IMR-90 (cell line): Measurements from ENCODE around the gene CDC34.
"Not testable (repeated sequence)": the region's sequence is repeated elsewhere in the genome, so short reads cannot be mapped to it uniquely, and the experiment has no call there.

Experiments
- CEBPB ChIP-seq: IDR thresholded peaks from 2 replicates; pipeline ENCODE4 v1.6.1; 2012; ENCODE audit warnings: low read depth, low read length, improper control_type of control experiment
- CTCF ChIP-seq: conservative IDR thresholded peaks from 2 replicates; pipeline ENCODE4 v1.5.1; 2012; ENCODE audit warnings: mild to moderate bottlenecking, low read depth, low read length, improper control_type of control experiment
- ELK1 ChIP-seq: fragments of 150-350 bp; IDR thresholded peaks from 2 replicates; pipeline ENCODE4 v1.6.1; 2016; ENCODE audit warnings: low read depth, mild to moderate bottlenecking, low read length, moderate library complexity, borderline replicate concordance
- FOS ChIP-seq: fragments of 150-350 bp; IDR thresholded peaks from 2 replicates; pipeline ENCODE4 v1.6.1; 2016; ENCODE audit warnings: low read depth, low read length
- MAFK ChIP-seq: IDR thresholded peaks from 2 replicates; pipeline ENCODE4 v1.6.1; 2012; ENCODE audit warnings: low read depth, low read length, improper control_type of control experiment
- POLR2A ChIP-seq: IDR thresholded peaks from 2 replicates; pipeline ENCODE4 v1.6.1; 2012; ENCODE audit warnings: mild to moderate bottlenecking, low read depth, low read length
- RAD21 ChIP-seq: IDR thresholded peaks from 2 replicates; pipeline ENCODE4 v1.6.1; 2012; ENCODE audit warnings: low read length, improper control_type of control experiment
- RCOR1 ChIP-seq: IDR thresholded peaks from 2 replicates; pipeline ENCODE4 v1.6.1; 2012; ENCODE audit warnings: mild to moderate bottlenecking, low read length, improper control_type of control experiment; ENCODE audit not compliant: insufficient replicate concordance
- RFX5 ChIP-seq: IDR thresholded peaks from 2 replicates; pipeline ENCODE4 v1.8.0; 2012; ENCODE audit warnings: low read depth, mild to moderate bottlenecking, low read length, moderate library complexity
- USF2 ChIP-seq: fragments of 150-350 bp; IDR thresholded peaks from 2 replicates; pipeline ENCODE4 v1.6.1; 2017; ENCODE audit warnings: mild to moderate bottlenecking, antibody characterized with exemption, low read length, low read depth

- not testable (repeated sequence) for TF ChIP-seq RCOR1, CTCF, RFX5, RAD21, ELK1, POLR2A, CEBPB, FOS, MAFK, USF2
These were observed 53.6 kb downstream of the CDC34 start for GRCh38 chr19:585146-585545.
